ENCODE measurements around the gene SLC12A9.
A peak's percentile ranks its signal among the peaks of the same experiment; 100 is the strongest.

The SLC12A9 gene

GRCh38 chr7:100861616-100861985, 9.1 kb downstream of the SLC12A9 start:
- no peak for DNase-seq (ENCODE audit: low read depth, low spot score)

- DNase-seq (ENCODE audit: low read depth, low spot score): no peak
Observed at GRCh38 chr7:100863406-100863950, 11.0 kb downstream of the SLC12A9 start.

- no peak for DNase-seq (ENCODE audit: low read depth, low spot score)
Observed at GRCh38 chr7:100864263-100864845, 11.8 kb downstream of the SLC12A9 start.

- DNase-seq (ENCODE audit: low read depth, low spot score): no peak
Observed at GRCh38 chr7:100865372-100865911, 12.9 kb downstream of the SLC12A9 start.

GRCh38 chr7:100865938-100866728, 13.6 kb downstream of the SLC12A9 start:
- no peak for DNase-seq (ENCODE audit: low read depth, low spot score)

GRCh38 chr7:100866729-100867039, 14.2 kb downstream of the SLC12A9 start:
- DNase-seq (ENCODE audit: low read depth, low spot score): no peak

GRCh38 chr7:100867040-100867775, 14.7 kb downstream of the SLC12A9 start, which contains the start of gene TRIP6:
Gene TRIP6 (plus strand): TSS chr7:100867387. CDS start chr7:100867498, 111 bp downstream.
- peak; percentile 89 for DNase-seq (ENCODE audit: low read depth, low spot score)

GRCh38 chr7:100867776-100868485, 15.4 kb downstream of the SLC12A9 start:
- DNase-seq (ENCODE audit: low read depth, low spot score): no peak

GRCh38 chr7:100873599-100874299, 21.2 kb downstream of the SLC12A9 start:
- no peak for DNase-seq (ENCODE audit: low read depth, low spot score)

- DNase-seq (ENCODE audit: low read depth, low spot score): no peak
Observed at GRCh38 chr7:100874300-100874576, 21.7 kb downstream of the SLC12A9 start.

- DNase-seq (ENCODE audit: low read depth, low spot score): peak; percentile 97
Observed at GRCh38 chr7:100874577-100875355, 22.3 kb downstream of the SLC12A9 start, which contains the start of gene SRRT. Gene SRRT (plus strand): TSS chr7:100875103. CDS start chr7:100875591, 488 bp downstream.

- DNase-seq (ENCODE audit: low read depth, low spot score): no peak
Observed at GRCh38 chr7:100875356-100875751, 22.8 kb downstream of the SLC12A9 start.

GRCh38 chr7:100878013-100878412, 25.5 kb downstream of the SLC12A9 start:
- DNase-seq (ENCODE audit: low read depth, low spot score): no peak

- DNase-seq (ENCODE audit: low read depth, low spot score): no peak
Observed at GRCh38 chr7:100878685-100879084, 26.2 kb downstream of the SLC12A9 start.

GRCh38 chr7:100879685-100880261, 27.3 kb downstream of the SLC12A9 start:
- no peak for DNase-seq (ENCODE audit: low read depth, low spot score)

- no peak for DNase-seq (ENCODE audit: low read depth, low spot score)
Observed at GRCh38 chr7:100880645-100881044, 28.1 kb downstream of the SLC12A9 start.

- no peak for DNase-seq (ENCODE audit: low read depth, low spot score)
Observed at GRCh38 chr7:100881136-100881535, 28.6 kb downstream of the SLC12A9 start.

- DNase-seq (ENCODE audit: low read depth, low spot score): no peak
Observed at GRCh38 chr7:100882201-100882600, 29.7 kb downstream of the SLC12A9 start.

- DNase-seq (ENCODE audit: low read depth, low spot score): no peak
Observed at GRCh38 chr7:100882785-100883526, 30.4 kb downstream of the SLC12A9 start.

Data from smooth muscle cell of the brain vasculature (primary cell).